Smooth muscle cell (in vitro differentiated cells): ENCODE measurements around the gene SLIT3. TPM values are rescaled to one million over a fixed set of nuclear protein-coding genes. Genes with fewer than 3 reads are reported as not detected.
A peak's percentile ranks its signal among the peaks of the same experiment; 100 is the strongest.

ENCODE experiments used
- DNase-seq: peaks from one replicate; lab custom pipeline; 2025; ENCODE audit not compliant: unreplicated experiment; lab: John Stamatoyannopoulos, UW
- H2AFZ ChIP-seq: fragments of 200-600 bp; sonication (generic); 2 replicates; pipeline ENCODE4 v1.6.0; 2016; ENCODE audit warnings: antibody characterized with exemption, low read depth, mild to moderate bottlenecking
- H3F3A ChIP-seq: fragments of 200-600 bp; sonication (generic); 2 replicates; pipeline ENCODE4 v1.6.0; 2017; ENCODE audit warnings: antibody characterized with exemption, low read depth
- H3K27ac ChIP-seq: fragments of 200-600 bp; sonication (generic); 2 replicates; pipeline ENCODE4 v1.5.1; 2016; ENCODE audit warnings: low read depth, mild to moderate bottlenecking
- H3K27me3 ChIP-seq: fragments of 200-600 bp; sonication (generic); 2 replicates; pipeline ENCODE4 v1.6.1; 2016; ENCODE audit warnings: low read depth, mild to moderate bottlenecking
- H3K36me3 ChIP-seq: fragments of 200-600 bp; sonication (generic); 2 replicates; pipeline ENCODE4 v1.5.1; 2016; ENCODE audit warnings: low read depth
- H3K4me1 ChIP-seq: fragments of 200-600 bp; sonication (generic); 2 replicates; pipeline ENCODE4 v1.5.1; 2016; ENCODE audit warnings: low read depth
- H3K4me2 ChIP-seq: fragments of 200-600 bp; sonication (generic); 2 replicates; pipeline ENCODE4 v1.6.0; 2016; ENCODE audit warnings: mild to moderate bottlenecking
- H3K4me3 ChIP-seq: fragments of 200-600 bp; sonication (generic); 2 replicates; pipeline ENCODE4 v1.5.1; 2016; ENCODE audit warnings: mild to moderate bottlenecking
- H3K79me2 ChIP-seq: fragments of 200-600 bp; sonication (generic); 2 replicates; pipeline ENCODE4 v1.6.0; 2016; ENCODE audit warnings: low read depth, mild to moderate bottlenecking
- H3K9ac ChIP-seq: fragments of 200-600 bp; sonication (generic); 2 replicates; pipeline ENCODE4 v1.6.0; 2016; ENCODE audit warnings: low read depth
- H3K9me3 ChIP-seq: fragments of 200-600 bp; sonication (generic); replicated peaks from 2 replicates; pipeline ENCODE4 v1.5.1; 2016; ENCODE audit warnings: low read depth
- H4K20me1 ChIP-seq: fragments of 200-600 bp; sonication (generic); 2 replicates; pipeline ENCODE4 v1.6.0; 2016; ENCODE audit warnings: low read depth
- WGBS: methylation state at CpG from one replicate; pipeline ENCODE4 v1.1.7; 2016; ENCODE audit warnings: low lambda C conversion rate; 5-methylcytosine and 5-hydroxymethylcytosine counted together
- polyA plus RNA-seq: library from polyadenylated mRNA; unstranded; fragments of >200 nt; fragmentation: Nextera tagmentation; extraction: Ambion mirVana; gene quantifications from 2 replicates; pipeline ENCODE4 v1.2.1, GENCODE V29; 2016
- total RNA-seq: library from RNA; depleted of rRNA; stranded (reverse); fragments of >200 nt; gene quantifications from 2 replicates; pipeline ENCODE4 v1.2.3, GENCODE V29; 2014
- TF ChIP-seq, protein P1 (sequence below): fragments of 200-600 bp; sonication (generic); IDR thresholded peaks from 2 replicates; pipeline ENCODE4 v1.5.1; 2017; ENCODE audit warnings: borderline replicate concordance, mild to moderate bottlenecking, antibody characterized with exemption; ENCODE audit not compliant: insufficient read depth, poor library complexity, severe bottlenecking

SLIT3 gene
- total and polyA plus RNA-seq, 2 experiments from 2014 or later: 25.4 to 29.5 TPM

DNA sequence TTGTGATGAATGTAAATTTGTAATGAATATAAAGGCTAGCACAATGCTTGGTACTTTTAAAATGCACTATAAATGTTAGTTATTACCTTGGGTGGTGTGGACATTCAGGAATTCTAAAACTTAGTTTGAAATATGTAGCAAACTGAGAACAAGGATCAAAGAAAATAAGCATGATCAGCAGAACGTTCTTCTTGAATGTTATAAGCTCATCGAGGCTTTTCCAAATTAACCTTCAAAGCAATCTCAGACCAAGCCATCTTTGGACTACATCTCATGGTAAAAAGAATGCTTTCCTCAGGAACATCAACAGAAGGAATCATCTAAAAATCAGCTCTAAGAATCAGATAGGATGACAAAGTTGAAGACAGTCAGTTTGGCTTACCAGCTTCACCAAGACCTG lies 146.3 kb downstream of the SLIT3 start:
- H4K20me1 ChIP-seq: no peaks in the 10 kb centered on the region
- H3K27me3 ChIP-seq: no peaks in the 10 kb centered on the region
- H3K9me3 ChIP-seq: peaks cover 7% of the 10 kb centered on the region
- no peak for DNase-seq
- H2AFZ ChIP-seq: no peak overlapping the region
- H3F3A ChIP-seq: peaks cover 4% of the 10 kb centered on the region
- H3K4me1 ChIP-seq: no peaks in the 10 kb centered on the region
- H3K79me2 ChIP-seq: no peaks in the 10 kb centered on the region
- no peak overlapping the region for H3K4me2 ChIP-seq
- WGBS: 95% methylated on average over 2 of the region's 2 CpGs
- no peak overlapping the region for H3K27ac ChIP-seq
- no peak overlapping the region for H3K9ac ChIP-seq
- TF ChIP-seq, protein P1, sequence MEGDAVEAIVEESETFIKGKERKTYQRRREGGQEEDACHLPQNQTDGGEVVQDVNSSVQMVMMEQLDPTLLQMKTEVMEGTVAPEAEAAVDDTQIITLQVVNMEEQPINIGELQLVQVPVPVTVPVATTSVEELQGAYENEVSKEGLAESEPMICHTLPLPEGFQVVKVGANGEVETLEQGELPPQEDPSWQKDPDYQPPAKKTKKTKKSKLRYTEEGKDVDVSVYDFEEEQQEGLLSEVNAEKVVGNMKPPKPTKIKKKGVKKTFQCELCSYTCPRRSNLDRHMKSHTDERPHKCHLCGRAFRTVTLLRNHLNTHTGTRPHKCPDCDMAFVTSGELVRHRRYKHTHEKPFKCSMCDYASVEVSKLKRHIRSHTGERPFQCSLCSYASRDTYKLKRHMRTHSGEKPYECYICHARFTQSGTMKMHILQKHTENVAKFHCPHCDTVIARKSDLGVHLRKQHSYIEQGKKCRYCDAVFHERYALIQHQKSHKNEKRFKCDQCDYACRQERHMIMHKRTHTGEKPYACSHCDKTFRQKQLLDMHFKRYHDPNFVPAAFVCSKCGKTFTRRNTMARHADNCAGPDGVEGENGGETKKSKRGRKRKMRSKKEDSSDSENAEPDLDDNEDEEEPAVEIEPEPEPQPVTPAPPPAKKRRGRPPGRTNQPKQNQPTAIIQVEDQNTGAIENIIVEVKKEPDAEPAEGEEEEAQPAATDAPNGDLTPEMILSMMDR: no peak
- no peak overlapping the region for H3K4me3 ChIP-seq
- no peaks in the 10 kb centered on the region for H3K36me3 ChIP-seq

DNA sequence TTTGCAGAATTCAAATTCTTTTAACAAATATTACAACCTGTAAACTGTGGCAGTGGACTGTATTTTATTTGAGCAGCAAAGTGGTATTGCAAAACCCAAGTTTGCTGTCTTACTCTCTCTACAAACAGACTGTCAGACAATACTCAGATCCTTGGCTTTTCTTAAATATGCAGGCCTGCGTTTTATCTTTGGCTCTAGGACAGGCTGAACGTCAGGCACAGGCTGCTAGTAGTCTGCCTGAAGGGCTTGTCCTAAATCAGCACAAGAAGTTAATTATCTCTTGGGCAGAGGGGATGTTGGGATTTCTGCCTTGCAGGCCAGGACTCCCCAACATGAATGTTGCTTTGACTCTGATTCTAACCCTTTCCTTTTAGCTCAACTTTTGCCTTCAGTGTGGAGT lies 147.5 kb downstream of the SLIT3 start:
- no peak for DNase-seq
- peaks cover 4% of the 10 kb centered on the region for H3F3A ChIP-seq
- H3K36me3 ChIP-seq: no peaks in the 10 kb centered on the region
- H3K27ac ChIP-seq: peak overlapping the region; percentile 5
- H2AFZ ChIP-seq: no peak overlapping the region
- no peaks in the 10 kb centered on the region for H3K4me1 ChIP-seq
- peaks cover 5% of the 10 kb centered on the region for H3K9me3 ChIP-seq
- 3% methylated on average over 2 of the region's 2 CpGs for WGBS
- no peak overlapping the region for H3K9ac ChIP-seq
- H3K79me2 ChIP-seq: no peaks in the 10 kb centered on the region
- H3K4me3 ChIP-seq: no peak overlapping the region
- H3K27me3 ChIP-seq: no peaks in the 10 kb centered on the region
- TF ChIP-seq, protein P1: no peak
- H3K4me2 ChIP-seq: peak overlapping the region; percentile 17
- no peaks in the 10 kb centered on the region for H4K20me1 ChIP-seq

DNA sequence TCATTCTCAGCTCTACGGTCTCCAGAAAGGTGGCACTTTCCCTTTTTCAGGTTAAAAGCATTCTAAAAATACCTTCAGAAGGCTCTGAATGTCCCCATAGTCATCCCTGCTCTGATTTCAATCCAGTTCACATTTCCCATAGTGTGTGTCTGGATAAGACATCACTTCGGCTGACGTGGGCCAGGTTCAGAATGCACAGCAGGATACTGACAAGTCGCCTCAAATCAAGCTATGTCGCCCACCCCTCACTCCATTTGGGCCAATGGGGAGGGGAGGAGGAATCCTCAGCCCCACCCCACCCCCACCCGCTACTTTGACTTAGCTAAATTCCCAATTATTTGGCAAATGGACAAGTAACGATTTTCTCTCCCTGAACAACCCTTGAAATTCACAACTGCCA lies 148.0 kb downstream of the SLIT3 start:
- H3K36me3 ChIP-seq: no peaks in the 10 kb centered on the region
- no peaks in the 10 kb centered on the region for H3K27me3 ChIP-seq
- no peak for DNase-seq
- H3K4me2 ChIP-seq: peak overlapping the region; percentile 14
- no peak overlapping the region for H3K9ac ChIP-seq
- no peaks in the 10 kb centered on the region for H4K20me1 ChIP-seq
- H3K79me2 ChIP-seq: no peaks in the 10 kb centered on the region
- H3K27ac ChIP-seq: peak overlapping the region; percentile 5
- TF ChIP-seq, protein P1: no peak
- peaks cover under 1% of the 10 kb centered on the region for H3K9me3 ChIP-seq
- no peak overlapping the region for H3K4me3 ChIP-seq
- no peaks in the 10 kb centered on the region for H3K4me1 ChIP-seq
- WGBS: 65% methylated on average over 7 of the region's 7 CpGs
- no peak overlapping the region for H2AFZ ChIP-seq
- peaks cover 4% of the 10 kb centered on the region for H3F3A ChIP-seq

DNA sequence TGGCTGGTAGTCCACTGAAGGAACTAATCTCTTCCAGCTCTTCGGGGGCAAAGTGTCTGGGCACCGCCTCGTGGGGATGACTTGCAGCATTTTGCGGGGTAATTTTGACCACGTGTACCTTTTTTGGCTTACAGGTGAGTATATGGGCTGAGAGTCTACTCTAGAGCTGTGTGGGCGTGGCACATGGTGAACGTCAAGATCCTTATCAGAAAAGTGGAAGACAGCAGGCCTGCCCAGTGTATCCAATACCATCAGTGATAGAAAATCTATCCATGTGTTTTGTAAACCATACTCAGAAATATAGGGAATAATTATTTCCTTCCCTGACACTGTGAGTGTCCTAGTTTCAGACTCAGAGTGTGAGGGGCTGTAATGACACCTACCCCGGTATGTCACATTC lies 148.5 kb downstream of the SLIT3 start:
- Histone ChIP-seq H3K4me1 (no peaks in the 10 kb centered on the region), H4K20me1 (no peaks in the 10 kb centered on the region), H3K27me3 (no peaks in the 10 kb centered on the region), H3K4me2 (no peak overlapping the region), H3K79me2 (no peaks in the 10 kb centered on the region), H3K4me3 (no peak overlapping the region), H2AFZ (no peak overlapping the region), H3K9ac (no peak overlapping the region), H3K9me3 (no peaks in the 10 kb centered on the region), H3K27ac (peak overlapping the region; percentile 5), H3K36me3 (no peaks in the 10 kb centered on the region), H3F3A (peaks cover 4% of the 10 kb centered on the region)
- WGBS: 78% methylated on average over 8 of the region's 8 CpGs
- no peak for DNase-seq
- TF ChIP-seq, protein P1: no peak
